Naive thymus-derived CD4-positive, alpha-beta T cell (primary cell): Measurements from ENCODE around the gene KIRREL1. TPM values are rescaled to one million over a fixed set of nuclear protein-coding genes. Genes with fewer than 3 reads are reported as not detected.

Experiments
- ATAC-seq: fragments of 150-1000 bp; cut with Tn5 transposase; 2 replicates; pipeline ENCODE4 v1.10.0; 2021; ENCODE audit warnings: mild to moderate bottlenecking, moderate library complexity
- CTCF ChIA-PET: fragments of 350-600 bp; sonication (Branson Sonifier 250); formaldehyde crosslinking; loops from one replicate; lab custom pipeline; 2021; ENCODE audit warnings: antibody characterized with exemption; lab: Charles Lee
- POLR2A ChIA-PET: fragments of 350-600 bp; sonication (Branson Sonifier 250); formaldehyde crosslinking; loops from one replicate; lab custom pipeline; 2021; ENCODE audit warnings: antibody characterized with exemption, inconsistent platforms; lab: Charles Lee
- DNase-seq, 9 donors: peaks; one replicate each; pipeline versions ENCODE4 v3.0.0 to v3.0.0-alpha.2; 2020 to 2022; ENCODE audit warnings: mixed read lengths in 1 of 9
- H3K27ac ChIP-seq: one replicate; pipeline ENCODE4 v1.7.0; 2013; ENCODE audit warnings: mild to moderate bottlenecking, low read depth, low read length, moderate library complexity
- H3K27me3 ChIP-seq, 2 donors: one replicate each; pipeline ENCODE4 v1.7.0; 2013; ENCODE audit warnings: low read length in 2 of 2, mild to moderate bottlenecking in 2 of 2, moderate library complexity in 2 of 2; ENCODE audit not compliant: control insufficient read depth in 2 of 2, insufficient read depth in 2 of 2
- H3K36me3 ChIP-seq, 3 experiments: 1 replicate in 2 of 3; 2 replicates in 1 of 3; pipeline ENCODE4 v1.7.0; 2013; ENCODE audit warnings: low read length in 3 of 3, mild to moderate bottlenecking in 3 of 3, moderate library complexity in 1 of 3; ENCODE audit not compliant: insufficient read depth in 3 of 3, control insufficient read depth in 2 of 3
- H3K4me1 ChIP-seq, 2 donors: one replicate each; pipeline ENCODE4 v1.7.0; 2013; ENCODE audit warnings: low read length in 2 of 2, mild to moderate bottlenecking in 2 of 2, moderate library complexity in 1 of 2; ENCODE audit not compliant: control insufficient read depth in 2 of 2, insufficient read depth in 2 of 2
- H3K4me3 ChIP-seq: 2 replicates; pipeline ENCODE4 v1.7.0; 2013; ENCODE audit warnings: mild to moderate bottlenecking, low read length
- H3K9me3 ChIP-seq, 3 experiments: 1 replicate in 2 of 3; 2 replicates in 1 of 3; pipeline ENCODE4 v1.7.0; 2013; ENCODE audit warnings: low read length in 3 of 3; ENCODE audit not compliant: control insufficient read depth in 2 of 3
- H3K27ac Mint-ChIP-seq, 9 donors: one replicate each; pipeline ENCODE4 v1.8.0; 2020 to 2022; ENCODE audit warnings: mixed read lengths in 9 of 9, mild to moderate bottlenecking in 8 of 9, moderate library complexity in 5 of 9, inconsistent platforms in 2 of 9
- H3K27me3 Mint-ChIP-seq, 5 donors: one replicate each; pipeline ENCODE4 v1.8.0; 2021 to 2022; ENCODE audit warnings: mixed read lengths in 5 of 5, mild to moderate bottlenecking in 1 of 5
- H3K36me3 Mint-ChIP-seq, 5 donors: one replicate each; pipeline ENCODE4 v1.8.0; 2020 to 2022; ENCODE audit warnings: mixed read lengths in 5 of 5, mild to moderate bottlenecking in 3 of 5, inconsistent platforms in 1 of 5
- H3K4me1 Mint-ChIP-seq, 7 donors: one replicate each; pipeline ENCODE4 v1.8.0; 2020 to 2022; ENCODE audit warnings: mixed read lengths in 7 of 7, mild to moderate bottlenecking in 3 of 7, inconsistent platforms in 1 of 7
- H3K4me3 Mint-ChIP-seq, 10 donors: one replicate each; pipeline ENCODE4 v1.8.0; 2020 to 2022; ENCODE audit warnings: mild to moderate bottlenecking in 10 of 10, mixed read lengths in 10 of 10, moderate library complexity in 6 of 10, inconsistent platforms in 2 of 10
- H3K9me3 Mint-ChIP-seq, 11 donors: one replicate each; pipeline ENCODE4 v1.8.0; 2020 to 2022; ENCODE audit warnings: mixed read lengths in 11 of 11, mild to moderate bottlenecking in 4 of 11, inconsistent platforms in 1 of 11, moderate library complexity in 1 of 11
- intact Hi-C, 2 donors: fragments of 100-400 bp; cut with micrococcal nuclease; formaldehyde crosslinking; loops; one replicate each; pipeline ENCODE4 v1.15.1; 2023
- polyA plus RNA-seq, 2 donors: library from polyadenylated mRNA; unstranded; fragments of 300-500 nt; fragmentation: Illumina TruSeq; gene quantifications; one replicate each; pipeline ENCODE4 v1.2.3, GENCODE V29; 2021
- total RNA-seq, 6 experiments: library from RNA in 5 of 6; stranded (reverse) in 5 of 6; gene quantifications; 1 replicate in 5 of 6; 2 replicates in 1 of 6; pipeline ENCODE4 v1.2.3 and lab custom pipeline; 2021 to 2026

The KIRREL1 gene
- total and polyA plus RNA-seq, 7 experiments from 2014 or later: not detected

DNA sequence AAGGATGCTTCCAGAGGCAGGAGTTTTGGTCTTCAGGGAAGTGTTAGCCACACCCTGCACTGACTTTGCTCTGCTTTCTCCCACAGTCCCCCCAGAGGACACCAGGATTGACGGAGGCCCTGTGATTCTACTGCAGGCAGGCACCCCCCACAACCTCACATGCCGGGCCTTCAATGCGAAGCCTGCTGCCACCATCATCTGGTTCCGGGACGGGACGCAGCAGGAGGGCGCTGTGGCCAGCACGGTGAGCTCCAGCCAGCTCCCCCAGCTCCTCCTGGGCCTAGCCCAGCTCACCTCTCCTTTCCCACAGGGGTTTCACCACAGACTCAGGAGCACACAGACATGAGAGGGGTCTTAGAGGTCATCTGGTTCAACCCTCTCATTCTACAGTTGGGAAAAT, 90.9 kb downstream of the KIRREL1 start:
- Mint-ChIP-seq H3K27me3 (peaks cover 0 to 11% (median 0%) of the 10 kb centered on the region in 5 donors), H3K9me3 (no peaks in the 10 kb centered on the region), H3K4me3 (no peak overlapping the region), H3K27ac (no peak overlapping the region), H3K36me3 (no peaks in the 10 kb centered on the region), H3K4me1 (no peaks in the 10 kb centered on the region)
- H3K9me3 ChIP-seq: no peaks in the 10 kb centered on the region
- H3K4me3 ChIP-seq: no peak overlapping the region
- H3K36me3 ChIP-seq: no peaks in the 10 kb centered on the region
- ATAC-seq (no peak), DNase-seq (no peak)
- CTCF ChIA-PET: interaction anchor here (0.6 kb wide), 1 partner anchor 16 kb away, joined by 3 read pairs; no protein-coding TSS in a partner anchor
- POLR2A ChIA-PET: no interaction called here
- H3K27ac ChIP-seq: no peak overlapping the region
- no peaks in the 10 kb centered on the region for H3K27me3 ChIP-seq
- intact Hi-C loops: no loop called here
- no peaks in the 10 kb centered on the region for H3K4me1 ChIP-seq

DNA sequence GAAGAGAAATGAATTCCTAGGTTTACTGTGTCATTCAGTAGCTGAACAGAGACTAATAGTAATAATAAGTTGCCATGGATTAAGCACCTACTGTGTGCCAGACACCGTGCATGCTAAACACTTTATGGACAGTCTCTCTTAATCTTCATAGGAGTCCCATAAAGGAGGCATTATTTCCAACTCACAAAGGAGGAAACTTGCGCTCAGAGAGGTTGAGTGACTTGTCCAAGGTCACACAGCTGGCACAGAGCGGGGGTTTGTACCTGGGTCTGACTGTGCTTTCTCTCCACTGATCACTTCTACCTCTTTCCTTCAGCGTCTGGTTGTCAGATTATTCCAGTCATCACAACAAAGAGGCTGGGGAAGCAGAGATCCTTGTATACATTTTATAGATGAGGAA, 91.3 kb downstream of the KIRREL1 start:
- H3K9me3 Mint-ChIP-seq: no peaks in the 10 kb centered on the region
- no peaks in the 10 kb centered on the region for H3K36me3 ChIP-seq
- H3K27me3 Mint-ChIP-seq: peaks cover 0 to 11% (median 2%) of the 10 kb centered on the region in 5 donors
- H3K4me3 Mint-ChIP-seq: no peak overlapping the region
- no peak overlapping the region for H3K4me3 ChIP-seq
- H3K27ac Mint-ChIP-seq: no peak overlapping the region
- ChIA-PET POLR2A (no interaction called here), CTCF (interaction anchor here (0.6 kb wide), 1 partner anchor 15 kb away, joined by 3 read pairs; no protein-coding TSS in a partner anchor)
- no peaks in the 10 kb centered on the region for H3K4me1 ChIP-seq
- ATAC-seq: no peak
- H3K9me3 ChIP-seq: no peaks in the 10 kb centered on the region
- no peaks in the 10 kb centered on the region for H3K36me3 Mint-ChIP-seq
- no peak overlapping the region for H3K27ac ChIP-seq
- no peak for DNase-seq
- intact Hi-C loops: no loop called here
- H3K27me3 ChIP-seq: no peaks in the 10 kb centered on the region
- peaks cover 0 to under 1% (median 0%) of the 10 kb centered on the region in 7 donors for H3K4me1 Mint-ChIP-seq

DNA sequence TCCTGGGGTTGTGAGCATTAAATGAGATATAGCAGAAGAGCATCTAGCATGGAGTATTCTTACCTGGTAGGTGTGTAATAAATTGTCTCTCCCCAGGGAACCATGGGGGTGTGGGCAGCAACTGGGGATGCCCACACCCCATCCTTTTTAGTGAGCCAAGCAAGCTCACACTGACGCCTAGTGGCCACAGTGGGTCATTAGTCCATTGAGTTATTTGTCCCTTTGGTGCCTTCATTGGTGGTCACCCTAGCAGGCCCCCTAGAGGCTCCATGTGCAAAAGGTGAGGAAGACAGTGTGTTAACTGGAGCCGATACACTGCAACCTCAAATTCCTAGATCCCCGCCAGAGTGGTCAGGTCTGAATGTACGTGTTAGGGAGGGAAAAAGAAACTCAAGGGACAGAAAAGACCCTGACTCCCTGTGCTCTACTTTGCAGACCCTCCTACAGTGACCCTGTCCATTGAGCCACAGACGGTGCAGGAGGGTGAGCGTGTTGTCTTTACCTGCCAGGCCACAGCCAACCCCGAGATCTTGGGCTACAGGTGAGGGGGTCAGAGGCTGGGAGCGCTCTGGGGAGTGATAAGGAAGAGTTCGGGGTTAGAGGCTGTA, 94.0 kb downstream of the KIRREL1 start:
- no peaks in the 10 kb centered on the region for H3K4me1 ChIP-seq
- no peak overlapping the region for H3K4me3 ChIP-seq
- no peaks in the 10 kb centered on the region for H3K27me3 ChIP-seq
- no peak overlapping the region for H3K27ac ChIP-seq
- CTCF ChIA-PET: interaction anchor here (0.8 kb wide), 1 partner anchor 46 kb away, joined by 3 read pairs; no protein-coding TSS in a partner anchor
- H3K4me3 Mint-ChIP-seq: no peak overlapping the region
- H3K9me3 ChIP-seq: no peaks in the 10 kb centered on the region
- peak in 1 of 9 donors; percentile 23 for DNase-seq
- POLR2A ChIA-PET: no interaction called here
- H3K36me3 Mint-ChIP-seq: no peaks in the 10 kb centered on the region
- peaks cover 0 to 1% (median 0%) of the 10 kb centered on the region in 11 donors for H3K9me3 Mint-ChIP-seq
- peaks cover 0 to 6% (median 0%) of the 10 kb centered on the region in 7 donors for H3K4me1 Mint-ChIP-seq
- H3K27ac Mint-ChIP-seq: peak overlapping the region in 1 of 9 donors; percentile 17
- peaks cover 0 to 23% (median 4%) of the 10 kb centered on the region in 5 donors for H3K27me3 Mint-ChIP-seq
- H3K36me3 ChIP-seq: no peaks in the 10 kb centered on the region
- peak; percentile 53 for ATAC-seq
- intact Hi-C loops: no loop called here

DNA sequence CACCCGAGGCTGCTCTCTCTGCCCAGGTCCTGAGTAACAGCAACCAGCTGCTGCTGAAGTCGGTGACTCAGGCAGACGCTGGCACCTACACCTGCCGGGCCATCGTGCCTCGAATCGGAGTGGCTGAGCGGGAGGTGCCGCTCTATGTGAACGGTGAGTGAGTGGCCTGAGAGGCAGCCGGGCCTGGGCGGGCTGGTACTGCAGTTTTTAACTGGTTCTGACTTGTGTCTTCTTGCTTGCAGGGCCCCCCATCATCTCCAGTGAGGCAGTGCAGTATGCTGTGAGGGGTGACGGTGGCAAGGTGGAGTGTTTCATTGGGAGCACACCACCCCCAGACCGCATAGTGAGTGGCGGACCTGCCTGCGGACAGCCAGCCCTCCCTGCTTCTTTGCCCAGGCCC, 96.0 kb downstream of the KIRREL1 start:
- no peaks in the 10 kb centered on the region for H3K27me3 ChIP-seq
- Mint-ChIP-seq H3K27ac (no peak overlapping the region), H3K4me1 (peaks cover 0 to 6% (median 0%) of the 10 kb centered on the region in 7 donors), H3K9me3 (peaks cover 0 to 1% (median 0%) of the 10 kb centered on the region in 11 donors), H3K4me3 (no peak overlapping the region), H3K36me3 (no peaks in the 10 kb centered on the region), H3K27me3 (peaks cover 0 to 23% (median 4%) of the 10 kb centered on the region in 5 donors)
- POLR2A ChIA-PET: no interaction called here
- H3K9me3 ChIP-seq: no peaks in the 10 kb centered on the region
- H3K4me3 ChIP-seq: no peak overlapping the region
- DNase-seq: no peak
- no peak for ATAC-seq
- no peaks in the 10 kb centered on the region for H3K4me1 ChIP-seq
- H3K27ac ChIP-seq: no peak overlapping the region
- intact Hi-C loops: no loop called here
- no peaks in the 10 kb centered on the region for H3K36me3 ChIP-seq
- CTCF ChIA-PET: no interaction called here

DNA sequence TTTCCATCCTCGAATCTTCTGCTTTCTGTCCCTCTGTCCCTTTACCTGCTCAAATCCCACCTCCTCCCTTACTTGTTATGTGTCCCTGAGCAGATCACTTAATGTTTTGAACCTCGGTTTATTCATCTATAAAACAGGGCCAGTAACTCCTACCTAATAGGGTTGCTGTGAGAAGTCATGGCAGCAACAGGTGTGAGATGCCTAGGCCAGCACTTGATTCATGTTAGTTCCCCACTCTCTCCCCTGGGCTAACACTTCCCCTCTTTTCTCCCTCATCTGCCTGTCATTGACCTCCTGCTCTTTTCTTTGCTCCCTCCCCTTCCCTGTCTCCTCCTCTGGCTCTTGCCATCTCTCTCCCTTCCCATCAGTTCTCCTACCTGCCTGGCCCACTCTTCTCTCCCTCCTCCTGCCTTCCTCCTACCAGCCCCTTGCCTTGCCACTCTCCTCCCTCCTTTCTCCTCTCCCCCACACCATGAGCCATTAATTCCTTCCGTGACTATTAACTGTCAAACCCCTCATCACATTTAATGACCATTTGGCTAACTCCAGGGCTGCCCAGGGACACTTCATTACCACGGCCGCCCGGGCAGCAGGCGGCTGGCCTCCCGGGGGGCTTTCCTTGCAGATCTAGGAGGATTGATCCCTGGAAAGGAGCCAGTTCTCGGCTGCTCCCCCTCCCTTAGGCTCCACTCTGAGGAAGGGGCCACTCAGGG, 96.6 kb downstream of the KIRREL1 start:
- Histone ChIP-seq H3K4me3 (no peak overlapping the region), H3K27ac (no peak overlapping the region), H3K36me3 (no peaks in the 10 kb centered on the region), H3K4me1 (no peaks in the 10 kb centered on the region), H3K27me3 (no peaks in the 10 kb centered on the region), H3K9me3 (no peaks in the 10 kb centered on the region)
- H3K4me1 Mint-ChIP-seq: peaks cover 0 to 6% (median 0%) of the 10 kb centered on the region in 7 donors
- H3K4me3 Mint-ChIP-seq: no peak overlapping the region
- CTCF ChIA-PET: no interaction called here
- DNase-seq: no peak
- no peak overlapping the region for H3K27ac Mint-ChIP-seq
- no peak for ATAC-seq
- intact Hi-C loops: no loop called here
- POLR2A ChIA-PET: no interaction called here
- no peaks in the 10 kb centered on the region for H3K36me3 Mint-ChIP-seq
- H3K9me3 Mint-ChIP-seq: peaks cover 0 to 1% (median 0%) of the 10 kb centered on the region in 11 donors
- peaks cover 0 to 23% (median 4%) of the 10 kb centered on the region in 5 donors for H3K27me3 Mint-ChIP-seq

DNA sequence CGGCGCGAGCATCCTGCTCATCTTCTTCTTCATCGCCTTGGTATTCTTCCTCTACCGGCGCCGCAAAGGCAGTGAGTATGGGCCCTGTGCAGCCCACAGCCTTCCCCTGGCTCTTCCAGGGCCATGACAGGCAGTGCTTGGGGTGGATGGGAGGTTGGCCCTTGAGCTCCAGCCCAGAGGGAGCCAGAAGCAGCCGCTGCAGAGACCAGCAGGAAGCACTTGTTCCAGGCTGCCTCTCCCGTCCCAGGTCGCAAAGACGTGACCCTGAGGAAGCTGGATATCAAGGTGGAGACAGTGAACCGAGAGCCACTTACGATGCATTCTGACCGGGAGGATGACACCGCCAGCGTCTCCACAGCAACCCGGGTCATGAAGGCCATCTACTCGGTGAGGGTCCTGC, 99.9 kb downstream of the KIRREL1 start:
- Mint-ChIP-seq H3K36me3 (no peaks in the 10 kb centered on the region), H3K27ac (no peak overlapping the region), H3K4me3 (no peak overlapping the region), H3K4me1 (peaks cover 0 to 6% (median 0%) of the 10 kb centered on the region in 7 donors), H3K9me3 (peaks cover 0 to 1% (median 0%) of the 10 kb centered on the region in 11 donors), H3K27me3 (peaks cover 0 to 12% (median 4%) of the 10 kb centered on the region in 5 donors)
- no peaks in the 10 kb centered on the region for H3K9me3 ChIP-seq
- POLR2A ChIA-PET: no interaction called here
- H3K27ac ChIP-seq: no peak overlapping the region
- CTCF ChIA-PET: no interaction called here
- no peak for ATAC-seq
- no peaks in the 10 kb centered on the region for H3K36me3 ChIP-seq
- DNase-seq: no peak
- no peaks in the 10 kb centered on the region for H3K27me3 ChIP-seq
- H3K4me3 ChIP-seq: no peak overlapping the region
- intact Hi-C loops: no loop called here
- no peaks in the 10 kb centered on the region for H3K4me1 ChIP-seq
